GM12864 (cell line): ENCODE data around the gene CEP112.

Experiments used
- DNase-seq: peaks from one replicate; pipeline ENCODE4 v3.0.0-alpha.2; 2011; ENCODE audit warnings: low read depth
- H3K4me3 ChIP-seq: 2 replicates; pipeline ENCODE4 v1.5.1; 2011; ENCODE audit warnings: mild to moderate bottlenecking, low read depth, low read length, control low read depth
- TF ChIP-seq, protein P1 (sequence below): IDR thresholded peaks from 2 replicates; pipeline ENCODE4 v1.5.1; 2011; ENCODE audit warnings: low read depth, mild to moderate bottlenecking, moderate library complexity, low read length, control low read depth, inconsistent platforms; ENCODE audit errors: missing control alignments

CEP112 gene

DNA sequence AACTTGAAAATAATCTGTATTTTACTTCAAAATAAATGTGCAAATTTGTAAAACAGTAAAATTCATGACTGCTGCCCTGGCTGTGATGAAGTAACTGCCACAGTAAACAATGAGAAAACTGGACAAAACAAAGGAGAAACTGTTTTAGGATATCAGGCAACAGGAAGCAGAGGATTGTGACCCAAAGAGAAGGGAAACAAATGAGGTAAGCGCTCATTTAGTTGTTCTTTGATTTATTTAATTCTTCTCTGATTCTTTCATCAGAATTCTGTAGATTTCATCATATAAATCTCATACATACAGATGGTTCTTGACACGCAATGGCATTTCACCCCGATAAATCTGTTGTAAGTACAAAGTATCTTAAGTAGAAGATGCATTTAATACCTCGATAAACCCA lies 432.4 kb downstream of the CEP112 start:
- TF ChIP-seq, protein P1, sequence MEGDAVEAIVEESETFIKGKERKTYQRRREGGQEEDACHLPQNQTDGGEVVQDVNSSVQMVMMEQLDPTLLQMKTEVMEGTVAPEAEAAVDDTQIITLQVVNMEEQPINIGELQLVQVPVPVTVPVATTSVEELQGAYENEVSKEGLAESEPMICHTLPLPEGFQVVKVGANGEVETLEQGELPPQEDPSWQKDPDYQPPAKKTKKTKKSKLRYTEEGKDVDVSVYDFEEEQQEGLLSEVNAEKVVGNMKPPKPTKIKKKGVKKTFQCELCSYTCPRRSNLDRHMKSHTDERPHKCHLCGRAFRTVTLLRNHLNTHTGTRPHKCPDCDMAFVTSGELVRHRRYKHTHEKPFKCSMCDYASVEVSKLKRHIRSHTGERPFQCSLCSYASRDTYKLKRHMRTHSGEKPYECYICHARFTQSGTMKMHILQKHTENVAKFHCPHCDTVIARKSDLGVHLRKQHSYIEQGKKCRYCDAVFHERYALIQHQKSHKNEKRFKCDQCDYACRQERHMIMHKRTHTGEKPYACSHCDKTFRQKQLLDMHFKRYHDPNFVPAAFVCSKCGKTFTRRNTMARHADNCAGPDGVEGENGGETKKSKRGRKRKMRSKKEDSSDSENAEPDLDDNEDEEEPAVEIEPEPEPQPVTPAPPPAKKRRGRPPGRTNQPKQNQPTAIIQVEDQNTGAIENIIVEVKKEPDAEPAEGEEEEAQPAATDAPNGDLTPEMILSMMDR, result no peak
- no peak for DNase-seq
- no peak overlapping the region for H3K4me3 ChIP-seq

DNA sequence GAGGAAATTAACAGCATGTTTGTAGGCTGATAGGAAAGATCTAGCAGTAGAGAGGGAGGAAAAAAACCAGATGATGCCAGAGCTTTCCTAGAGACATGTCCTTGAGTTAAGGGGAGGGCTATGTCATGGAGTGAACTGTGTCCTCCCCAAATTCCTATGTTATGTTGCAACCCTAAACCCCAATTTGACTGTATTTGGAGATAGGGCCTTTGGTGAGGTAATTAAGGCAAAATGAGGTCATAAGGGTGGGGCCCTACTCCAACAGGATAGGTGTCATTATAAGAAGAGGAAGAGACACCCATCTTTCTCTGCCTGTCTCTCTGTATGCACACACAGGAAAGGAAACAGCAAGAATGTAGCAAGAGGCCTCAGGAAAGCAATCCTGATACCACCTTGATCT lies 435.2 kb downstream of the CEP112 start:
- H3K4me3 ChIP-seq, result no peak overlapping the region
- TF ChIP-seq, protein P1, result no peak
- no peak for DNase-seq

DNA sequence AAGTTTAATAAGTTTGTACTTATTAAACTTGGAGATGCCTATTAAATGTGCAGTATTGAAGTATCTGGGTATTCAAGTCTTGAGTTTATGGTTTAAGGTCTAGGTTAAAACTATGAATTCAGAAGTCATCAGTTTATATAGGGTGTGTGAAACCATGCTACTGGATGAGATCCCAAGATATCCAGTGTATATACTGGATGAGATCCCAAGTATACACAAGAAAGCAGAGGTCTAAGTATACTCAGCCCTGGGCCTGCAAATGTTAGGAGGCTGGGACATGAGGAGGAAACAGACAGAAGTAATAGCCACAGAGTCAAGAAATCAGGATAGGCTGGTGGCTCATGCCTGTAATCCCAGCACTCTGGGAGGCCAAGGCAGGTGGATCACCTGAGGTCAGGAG lies 436.1 kb downstream of the CEP112 start:
- H3K4me3 ChIP-seq, result no peak overlapping the region
- no peak for DNase-seq
- TF ChIP-seq, protein P1, result no peak

DNA sequence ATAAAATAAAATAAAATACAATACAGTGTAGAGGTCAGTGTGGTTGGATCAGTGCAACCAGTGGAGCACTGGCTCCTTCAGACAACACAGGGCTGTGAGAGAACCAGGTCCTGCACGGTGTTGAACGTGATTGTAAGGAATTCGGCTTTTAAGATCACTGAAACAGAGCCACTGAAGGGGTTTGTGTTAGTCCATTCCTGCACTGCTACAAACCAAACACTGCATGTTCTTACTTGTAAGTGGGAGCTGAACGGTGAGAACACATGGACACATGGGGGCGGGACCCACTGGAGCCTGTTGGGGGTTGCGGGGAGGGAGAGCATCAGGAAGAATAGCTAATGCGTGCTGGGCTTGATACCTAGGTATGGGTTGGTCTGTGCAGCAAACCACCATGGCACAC lies 437.3 kb downstream of the CEP112 start:
- no peak for DNase-seq
- no peak overlapping the region for H3K4me3 ChIP-seq
- TF ChIP-seq, protein P1, result no peak

DNA sequence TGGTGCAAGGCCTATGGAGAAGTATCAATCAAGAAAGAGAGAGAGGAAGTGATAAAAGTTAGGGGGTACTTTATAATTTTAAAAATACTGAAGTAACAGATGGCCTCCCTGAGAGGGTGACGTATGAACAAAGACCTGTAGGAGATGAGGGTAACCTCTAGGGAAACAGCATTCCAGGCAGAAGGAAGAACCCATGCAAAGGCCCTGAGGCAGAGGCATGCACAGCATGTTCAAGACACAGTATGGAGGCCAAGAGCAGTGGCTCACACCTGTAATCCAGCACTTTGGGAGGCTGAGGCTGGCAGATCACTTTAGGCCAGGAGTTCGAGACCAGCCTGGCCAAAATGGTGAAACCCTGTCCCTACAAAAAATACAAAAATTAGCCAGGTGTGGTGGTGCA lies 437.9 kb downstream of the CEP112 start:
- DNase-seq, result no peak
- TF ChIP-seq, protein P1, result no peak
- H3K4me3 ChIP-seq, result no peak overlapping the region

DNA sequence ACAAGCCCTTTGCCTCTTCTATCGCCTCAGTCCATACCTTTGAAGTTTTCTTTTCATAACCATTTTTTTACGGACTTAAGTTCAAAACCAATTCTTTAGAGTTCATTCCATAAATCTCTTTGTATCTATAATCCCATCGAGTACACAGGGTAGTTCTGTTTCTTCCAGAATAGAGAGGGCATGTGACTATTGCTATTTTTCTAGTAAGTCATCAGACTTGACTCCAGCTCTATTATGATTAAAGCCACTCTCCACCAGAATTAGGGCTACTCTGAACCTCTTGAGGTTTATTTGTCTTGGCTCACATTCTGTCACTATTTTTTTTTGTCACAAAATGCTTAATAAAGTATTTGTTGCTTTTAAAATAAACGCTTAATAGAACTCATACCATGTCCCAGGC lies 438.6 kb downstream of the CEP112 start:
- TF ChIP-seq, protein P1, result no peak
- H3K4me3 ChIP-seq, result no peak overlapping the region
- DNase-seq, result no peak

DNA sequence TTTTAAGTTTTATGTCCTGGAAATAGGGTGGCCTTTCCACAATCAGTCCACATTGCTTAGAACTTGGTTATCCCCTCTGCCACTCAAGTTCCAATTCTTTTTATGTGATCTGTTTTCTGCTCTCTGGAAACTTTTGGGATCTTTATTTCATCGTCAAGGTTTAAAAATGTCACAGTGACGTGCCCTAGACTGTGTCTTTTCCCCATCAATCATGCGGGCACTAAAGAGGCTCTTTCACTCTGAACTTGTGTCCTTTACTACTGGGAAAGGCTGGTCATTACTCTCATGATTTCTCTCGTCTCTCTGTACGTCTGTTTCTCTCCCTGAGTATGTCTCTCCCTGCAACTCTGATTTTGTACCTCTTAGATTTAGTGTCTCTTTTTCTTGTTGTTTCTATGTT lies 440.7 kb downstream of the CEP112 start:
- TF ChIP-seq, protein P1, result no peak
- DNase-seq, result no peak
- no peak overlapping the region for H3K4me3 ChIP-seq
